ENCODE measurements around the gene SLMAP. TPM values are rescaled to one million over a fixed set of nuclear protein-coding genes. Genes with fewer than 3 reads are reported as not detected.
A peak's percentile ranks its signal among the peaks of the same experiment; 100 is the strongest.

SLMAP gene
- total RNA-seq, 1 donor from 2014 or later = 43.2 TPM

- DNase-seq = no peak
Observed at GRCh38 chr3:57893668-57894067, 137.6 kb downstream of the SLMAP start.

DNA sequence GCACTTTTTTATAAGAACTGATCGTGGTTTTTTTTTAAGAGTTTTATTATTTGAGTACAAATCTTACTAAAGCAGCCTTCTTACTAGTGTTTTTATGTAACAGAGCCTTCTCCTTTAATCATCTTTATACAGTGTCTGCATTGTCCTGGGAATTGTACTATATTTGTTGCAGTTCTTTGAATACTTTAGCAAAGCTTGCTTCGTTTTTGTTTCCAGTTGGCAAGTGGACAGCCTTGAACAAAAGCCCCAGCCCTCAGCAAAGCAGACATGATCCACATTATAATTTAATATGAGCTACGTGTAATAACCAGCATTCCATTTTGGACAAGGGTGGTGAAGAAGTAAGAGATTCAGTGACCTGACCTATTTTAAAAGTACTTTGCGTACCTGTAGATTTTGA, 139.9 kb downstream of the SLMAP start:
- no peak for DNase-seq

DNA sequence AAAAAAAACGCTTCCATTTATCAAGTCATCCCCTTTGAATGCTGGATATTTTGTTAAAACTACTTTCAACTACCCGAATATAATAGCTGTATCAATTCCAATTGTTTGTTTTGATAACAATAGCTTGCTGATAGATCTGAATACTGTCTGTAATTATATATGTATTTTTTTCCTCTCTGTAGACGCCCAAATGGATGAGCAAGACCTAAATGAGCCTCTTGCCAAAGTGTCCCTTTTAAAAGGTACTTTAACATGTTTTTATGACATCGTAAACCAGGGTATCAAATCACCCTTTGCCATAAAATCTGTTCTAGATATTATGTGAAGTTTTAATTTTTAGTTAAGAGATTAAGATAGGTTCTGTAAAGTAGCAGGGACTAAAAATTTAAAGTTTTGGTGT, 140.6 kb downstream of the SLMAP start:
- no peak for DNase-seq

DNA sequence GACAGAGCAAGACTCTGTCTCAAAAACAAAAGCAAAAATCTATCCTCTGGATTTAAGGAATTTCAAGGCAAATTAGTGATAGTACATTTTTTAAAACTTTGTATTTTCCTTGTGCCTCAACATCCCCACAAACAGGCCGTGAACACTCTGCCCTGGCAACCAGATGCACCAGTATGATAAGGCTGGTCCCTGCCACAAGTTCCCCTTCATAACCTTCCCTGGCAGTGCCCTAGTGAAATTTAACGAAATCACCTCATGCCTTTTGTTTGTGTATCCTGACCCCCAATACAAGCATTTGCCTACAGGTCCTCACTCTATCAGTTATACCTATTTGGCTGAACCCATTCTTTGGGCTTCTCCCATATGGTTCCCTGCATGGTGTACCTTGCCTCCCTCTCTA, 144.7 kb downstream of the SLMAP start:
- DNase-seq = no peak

- no peak for DNase-seq
Observed at GRCh38 chr3:57903124-57903890, 147.2 kb downstream of the SLMAP start.

GRCh38 chr3:57910990-57911389, 154.9 kb downstream of the SLMAP start:
- peak; percentile 67 for DNase-seq

DNA sequence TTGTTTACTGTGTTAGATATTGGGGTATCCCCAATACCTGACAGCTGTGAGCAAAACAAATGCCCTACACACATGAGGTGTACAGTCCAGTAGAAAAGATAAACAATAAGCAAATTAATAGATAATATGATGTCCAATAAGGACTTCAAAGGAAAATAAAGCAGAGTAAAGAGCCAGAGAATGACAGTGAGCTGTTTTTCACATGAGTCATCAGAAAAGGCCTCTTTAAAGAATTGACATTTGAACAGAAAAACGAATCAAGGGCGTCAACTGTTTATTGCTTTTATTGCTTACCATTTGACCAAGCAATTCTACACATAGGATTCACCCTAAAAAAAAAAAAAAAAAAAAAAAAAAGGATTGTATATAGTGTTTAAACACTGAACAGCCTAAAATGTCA, 155.5 kb downstream of the SLMAP start:
- DNase-seq = peak; percentile 41

- DNase-seq = no peak
Observed at GRCh38 chr3:57917601-57918000, 161.5 kb downstream of the SLMAP start.

DNA sequence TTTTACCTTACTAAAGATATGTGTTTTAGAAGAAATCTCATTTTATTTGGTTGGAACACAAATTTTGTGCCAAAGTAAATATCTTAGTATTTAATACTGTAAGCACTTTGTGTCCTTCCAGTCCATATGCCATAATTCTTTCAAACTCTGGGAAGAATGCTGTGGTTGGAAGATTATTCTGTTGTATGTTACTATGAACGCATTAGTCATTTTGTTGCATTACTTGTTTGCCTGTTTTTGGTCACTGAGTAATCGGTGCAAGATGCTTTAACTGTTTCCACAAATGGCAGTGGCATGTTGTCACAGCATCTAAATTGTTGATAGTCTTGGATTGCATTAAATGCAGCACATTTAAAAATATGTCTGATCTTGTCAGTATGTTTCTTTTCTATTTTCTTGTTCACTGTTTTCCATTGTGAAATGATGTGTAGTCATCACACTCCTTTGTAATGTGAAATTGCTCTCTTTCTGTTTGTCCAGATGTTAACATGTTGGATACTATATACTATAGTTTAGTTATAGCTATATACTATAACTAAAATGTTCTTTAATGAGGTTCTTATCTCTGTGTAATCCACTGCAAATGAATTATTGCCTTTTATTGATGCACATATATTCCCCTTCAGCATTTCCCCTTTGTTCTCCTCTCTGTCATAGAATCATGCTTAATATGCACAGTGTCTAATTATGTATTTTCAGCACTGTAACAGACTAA, 162.2 kb downstream of the SLMAP start:
- no peak for DNase-seq

DNA sequence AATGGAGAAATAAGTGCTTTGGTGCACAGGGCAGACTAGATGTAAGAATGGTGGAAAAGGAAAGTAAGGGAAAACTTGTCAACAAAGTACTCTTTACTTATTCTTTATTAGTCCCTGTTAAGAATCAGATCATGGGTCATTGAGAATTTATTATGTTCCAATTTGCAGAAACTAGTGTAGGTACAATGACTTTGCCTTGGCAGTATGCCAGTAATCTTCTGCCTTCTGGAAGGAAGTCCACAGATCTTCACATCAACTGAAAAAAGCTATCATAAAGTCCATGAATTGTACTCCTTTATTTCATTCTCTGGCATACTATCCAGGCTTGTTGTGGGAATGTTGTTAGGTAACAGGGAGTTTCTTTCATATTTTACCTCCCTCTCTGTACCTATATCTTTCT, 163.9 kb downstream of the SLMAP start:
- DNase-seq = peak; percentile 36

- no peak for DNase-seq
Observed at GRCh38 chr3:57923101-57923500, 167.0 kb downstream of the SLMAP start.

DNA sequence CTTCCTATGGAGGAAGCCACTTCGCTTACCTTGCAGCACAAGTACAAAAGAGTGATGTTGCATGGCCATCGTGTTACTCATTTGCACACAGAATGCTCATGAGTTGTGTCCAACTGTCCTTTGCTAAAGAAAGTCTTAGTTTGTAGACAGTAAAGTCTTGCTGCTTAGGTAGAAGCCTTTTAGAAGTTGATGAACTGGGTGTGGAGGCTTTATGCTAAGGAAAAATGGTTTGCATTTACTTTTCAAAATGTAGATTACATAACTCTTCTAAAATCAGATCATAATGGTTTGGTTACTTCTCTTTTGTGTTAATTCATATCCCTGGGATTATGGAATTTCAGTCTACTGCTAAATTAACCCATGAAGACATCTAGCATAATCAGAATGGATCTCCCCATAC, 167.6 kb downstream of the SLMAP start:
- DNase-seq = no peak

DNA sequence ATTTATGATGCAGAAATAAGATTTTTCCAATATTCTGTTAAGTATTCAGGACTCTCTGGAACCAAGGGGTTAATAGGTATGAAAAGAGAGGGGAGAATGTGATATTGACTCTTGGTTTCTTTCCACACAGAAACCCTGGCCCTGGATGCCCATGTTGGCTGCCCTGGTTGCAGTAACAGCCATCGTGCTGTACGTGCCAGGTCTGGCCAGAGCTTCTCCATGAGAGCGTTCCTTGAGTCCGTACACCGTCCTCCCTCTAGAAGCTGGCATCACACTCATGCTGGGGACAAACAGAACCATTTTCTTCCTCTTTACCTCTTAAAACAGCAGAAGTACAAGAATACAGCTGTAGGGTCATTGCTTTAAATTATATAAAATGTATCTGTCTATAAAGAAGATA, 171.1 kb downstream of the SLMAP start:
- DNase-seq = no peak

- no peak for DNase-seq
Observed at GRCh38 chr3:57927916-57928315, 171.8 kb downstream of the SLMAP start.

GRCh38 chr3:57928511-57928910, 172.4 kb downstream of the SLMAP start:
- no peak for DNase-seq

GRCh38 chr3:57929988-57930387, 173.9 kb downstream of the SLMAP start:
- DNase-seq = no peak

DNA sequence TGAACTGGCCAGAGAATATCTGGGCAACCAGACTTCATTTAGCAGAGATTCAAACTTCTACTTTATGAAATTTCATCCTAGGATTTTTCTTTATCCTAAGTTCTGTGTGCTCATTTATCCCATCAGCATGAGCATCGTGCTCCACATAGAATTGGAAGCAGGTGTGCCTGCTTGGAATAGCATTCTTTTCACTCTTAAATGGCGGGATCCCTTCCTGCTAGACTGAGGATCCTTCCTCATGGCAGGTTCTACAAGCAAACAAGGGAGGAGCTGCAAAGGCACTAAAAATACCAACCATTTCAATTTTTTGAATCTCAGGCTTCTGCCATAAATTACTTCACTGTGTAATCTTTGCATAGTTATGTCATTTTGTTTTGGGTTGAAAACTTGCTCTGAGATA, 177.5 kb downstream of the SLMAP start:
- DNase-seq = no peak

DNA sequence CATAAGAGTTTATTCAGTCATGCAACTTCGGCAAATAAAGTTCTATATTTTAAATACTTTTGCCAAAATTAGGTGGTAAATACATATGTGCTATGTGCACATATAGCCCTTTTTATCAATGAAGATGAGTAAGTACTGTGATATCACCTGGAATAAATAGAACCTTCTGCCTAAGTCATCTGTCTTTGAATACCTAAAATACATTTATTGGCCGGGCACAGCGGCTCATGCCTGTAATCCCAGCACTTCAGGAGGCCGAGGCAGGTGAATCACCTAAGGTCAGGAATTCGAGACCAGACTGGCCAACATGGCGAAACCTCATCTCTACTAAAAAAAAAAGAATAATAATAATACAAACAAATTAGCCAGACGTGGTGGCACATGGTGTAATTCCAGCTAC, 178.3 kb downstream of the SLMAP start:
- DNase-seq = no peak

GRCh38 chr3:57935539-57935938, 179.4 kb downstream of the SLMAP start:
- DNase-seq = no peak

- no peak for DNase-seq
Observed at GRCh38 chr3:57937092-57937491, 181.0 kb downstream of the SLMAP start.

- no peak for DNase-seq
Observed at GRCh38 chr3:57939775-57940174, 183.7 kb downstream of the SLMAP start.

DNA sequence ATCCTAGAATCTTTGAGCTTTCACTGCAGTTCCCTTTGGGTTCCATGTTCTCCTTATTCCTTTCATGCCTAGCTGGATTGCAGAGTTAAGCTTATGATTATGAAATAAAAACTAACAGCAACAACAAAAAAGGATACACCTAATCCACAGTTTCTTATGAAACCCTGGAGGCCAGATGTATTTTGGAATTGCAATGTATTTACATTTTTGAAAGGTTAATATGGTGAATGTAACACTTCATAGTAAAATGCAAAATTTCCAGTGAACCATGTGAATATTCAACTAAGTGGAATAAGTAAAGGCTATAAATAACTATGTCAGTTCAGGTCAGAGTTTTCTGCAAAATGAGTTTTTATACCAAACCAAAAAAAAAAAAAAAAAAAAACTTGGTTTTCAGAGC, 186.3 kb downstream of the SLMAP start:
- no peak for DNase-seq

DNA sequence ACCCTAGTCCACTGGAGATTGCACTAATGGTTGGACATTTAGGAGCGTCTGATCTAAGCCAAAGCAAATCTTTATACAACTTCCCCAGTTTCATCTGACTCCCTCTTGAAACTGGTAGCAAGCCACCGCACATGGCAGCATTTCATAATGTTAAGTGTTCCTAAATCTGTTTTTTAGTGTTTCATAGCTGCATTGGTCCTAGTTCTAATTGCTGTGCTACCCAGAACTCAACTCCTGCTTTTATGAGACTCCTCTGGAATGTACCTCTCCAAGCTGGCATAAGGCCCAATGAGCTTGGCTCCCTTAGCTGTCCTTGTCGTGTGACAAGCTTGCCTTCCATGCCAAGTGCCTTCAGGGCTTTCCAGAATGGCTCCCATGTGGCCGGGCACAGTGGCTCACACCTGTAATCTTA, 186.8 kb downstream of the SLMAP start:
- DNase-seq = no peak
